Measurements from ENCODE around the gene ACTL7A. TPM values are rescaled to one million over a fixed set of nuclear protein-coding genes. Genes with fewer than 3 reads are reported as not detected.

The ACTL7A gene
- total RNA-seq, 4 donors from 2014 or later, result not detected

DNA sequence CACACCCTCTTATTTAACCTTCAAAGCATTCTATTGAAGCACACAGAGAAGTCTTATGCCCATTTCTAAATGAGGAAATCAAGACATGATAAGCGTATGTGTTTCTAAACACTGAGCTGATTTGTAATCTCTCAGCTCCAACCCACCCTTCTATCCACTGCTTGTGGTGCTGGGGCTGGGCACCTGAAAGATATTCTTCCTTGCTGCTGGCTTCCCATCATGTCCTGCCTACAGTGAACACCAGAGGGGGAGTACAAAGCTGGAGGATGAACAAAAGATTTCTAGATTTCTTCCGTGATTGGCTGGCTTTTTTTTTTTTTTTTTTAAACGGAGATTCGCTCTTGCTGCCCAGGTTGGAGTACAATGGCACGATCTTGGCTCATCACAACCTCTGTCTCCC is 14.4 kb downstream of the ACTL7A start:
- 97% methylated on average over 5 of the region's 5 CpGs for WGBS
- TF ChIP-seq, protein P1, sequence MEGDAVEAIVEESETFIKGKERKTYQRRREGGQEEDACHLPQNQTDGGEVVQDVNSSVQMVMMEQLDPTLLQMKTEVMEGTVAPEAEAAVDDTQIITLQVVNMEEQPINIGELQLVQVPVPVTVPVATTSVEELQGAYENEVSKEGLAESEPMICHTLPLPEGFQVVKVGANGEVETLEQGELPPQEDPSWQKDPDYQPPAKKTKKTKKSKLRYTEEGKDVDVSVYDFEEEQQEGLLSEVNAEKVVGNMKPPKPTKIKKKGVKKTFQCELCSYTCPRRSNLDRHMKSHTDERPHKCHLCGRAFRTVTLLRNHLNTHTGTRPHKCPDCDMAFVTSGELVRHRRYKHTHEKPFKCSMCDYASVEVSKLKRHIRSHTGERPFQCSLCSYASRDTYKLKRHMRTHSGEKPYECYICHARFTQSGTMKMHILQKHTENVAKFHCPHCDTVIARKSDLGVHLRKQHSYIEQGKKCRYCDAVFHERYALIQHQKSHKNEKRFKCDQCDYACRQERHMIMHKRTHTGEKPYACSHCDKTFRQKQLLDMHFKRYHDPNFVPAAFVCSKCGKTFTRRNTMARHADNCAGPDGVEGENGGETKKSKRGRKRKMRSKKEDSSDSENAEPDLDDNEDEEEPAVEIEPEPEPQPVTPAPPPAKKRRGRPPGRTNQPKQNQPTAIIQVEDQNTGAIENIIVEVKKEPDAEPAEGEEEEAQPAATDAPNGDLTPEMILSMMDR (IDR thresholded peaks at IDR 0.05), result no peak
- no peak for TF ChIP-seq POLR2A (IDR thresholded peaks at IDR 0.05)
- TF ChIP-seq POLR2AphosphoS5 (IDR thresholded peaks at IDR 0.05), result no peak
- no peak for TF ChIP-seq EP300 (IDR thresholded peaks at IDR 0.05)
- Histone ChIP-seq H3K27ac (no peak overlapping the region), H3K36me3 (peaks cover 89% of the 10 kb centered on the region), H3K4me1 (no peaks in the 10 kb centered on the region), H3K4me3 (no peak overlapping the region), H3K9me3 (no peaks in the 10 kb centered on the region), H3K27me3 (no peaks in the 10 kb centered on the region)
- DNase-seq (ENCODE audit: low spot score in 2 of 2), result no peak

DNA sequence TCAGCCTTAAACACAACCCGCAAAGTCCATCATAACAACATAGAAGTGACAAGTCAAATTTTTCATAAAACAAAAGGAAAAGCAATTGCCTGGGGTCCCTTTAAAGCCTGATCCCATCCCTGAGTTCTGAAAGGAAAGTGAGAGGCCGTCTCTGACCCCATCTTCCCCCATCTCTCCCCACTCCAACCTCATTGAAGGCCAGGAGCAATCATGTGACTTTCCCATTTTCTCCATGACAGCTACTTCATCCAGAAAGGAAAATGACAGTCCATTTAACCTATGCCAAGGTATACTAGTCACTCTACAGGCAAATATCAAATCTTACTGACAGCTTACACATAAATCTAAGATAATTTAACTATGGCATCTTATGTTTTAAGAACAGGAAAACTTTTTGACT is 15.5 kb downstream of the ACTL7A start:
- 95% methylated on average over 2 of the region's 2 CpGs for WGBS
- no peak overlapping the region for H3K27ac ChIP-seq
- H3K4me3 ChIP-seq, result no peak overlapping the region
- peaks cover 86% of the 10 kb centered on the region for H3K36me3 ChIP-seq
- TF ChIP-seq POLR2A (IDR thresholded peaks at IDR 0.05) (no peak), POLR2AphosphoS5 (IDR thresholded peaks at IDR 0.05) (no peak), EP300 (IDR thresholded peaks at IDR 0.05) (no peak)
- TF ChIP-seq, protein P1 (IDR thresholded peaks at IDR 0.05), result no peak
- DNase-seq (ENCODE audit: low spot score in 2 of 2), result no peak
- no peaks in the 10 kb centered on the region for H3K4me1 ChIP-seq
- no peaks in the 10 kb centered on the region for H3K27me3 ChIP-seq
- H3K9me3 ChIP-seq, result no peaks in the 10 kb centered on the region

DNA sequence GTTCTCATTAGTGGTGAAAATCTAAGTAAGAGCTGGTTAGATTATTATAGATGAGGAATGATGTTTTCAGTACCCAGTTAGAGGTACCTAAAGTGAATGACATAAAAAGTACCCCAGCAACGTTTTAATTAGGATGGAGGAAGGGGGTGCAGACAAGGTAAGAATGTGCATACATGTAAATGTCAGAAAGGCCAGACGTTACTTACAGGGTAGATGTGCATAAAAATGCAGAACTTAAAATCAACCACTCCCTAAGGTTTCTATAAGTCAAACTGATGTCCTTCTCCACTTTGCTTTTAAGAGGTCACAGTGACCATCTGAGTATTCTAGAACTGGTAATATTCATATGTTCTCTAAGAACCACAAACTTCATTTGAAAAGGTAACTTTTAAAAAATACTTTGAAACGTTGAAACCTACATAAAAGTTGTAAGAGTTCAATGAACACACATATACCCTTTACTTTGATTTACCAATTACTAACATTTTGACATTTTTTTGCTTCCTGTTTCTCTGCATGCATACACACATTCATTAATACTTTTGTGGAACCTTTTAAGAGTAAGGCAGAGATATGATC is 18.8 kb downstream of the ACTL7A start:
- Histone ChIP-seq H3K27ac (no peak overlapping the region), H3K36me3 (peaks cover 61% of the 10 kb centered on the region), H3K4me1 (peaks cover 2% of the 10 kb centered on the region), H3K9me3 (no peaks in the 10 kb centered on the region), H3K4me3 (no peak overlapping the region), H3K27me3 (no peaks in the 10 kb centered on the region)
- no peak for DNase-seq (ENCODE audit: low spot score in 2 of 2)
- 76% methylated on average over 3 of the region's 3 CpGs for WGBS
- TF ChIP-seq, protein P1 (IDR thresholded peaks at IDR 0.05), result no peak
- TF ChIP-seq POLR2AphosphoS5 (IDR thresholded peaks at IDR 0.05) (no peak), POLR2A (IDR thresholded peaks at IDR 0.05) (no peak), EP300 (IDR thresholded peaks at IDR 0.05) (no peak)

DNA sequence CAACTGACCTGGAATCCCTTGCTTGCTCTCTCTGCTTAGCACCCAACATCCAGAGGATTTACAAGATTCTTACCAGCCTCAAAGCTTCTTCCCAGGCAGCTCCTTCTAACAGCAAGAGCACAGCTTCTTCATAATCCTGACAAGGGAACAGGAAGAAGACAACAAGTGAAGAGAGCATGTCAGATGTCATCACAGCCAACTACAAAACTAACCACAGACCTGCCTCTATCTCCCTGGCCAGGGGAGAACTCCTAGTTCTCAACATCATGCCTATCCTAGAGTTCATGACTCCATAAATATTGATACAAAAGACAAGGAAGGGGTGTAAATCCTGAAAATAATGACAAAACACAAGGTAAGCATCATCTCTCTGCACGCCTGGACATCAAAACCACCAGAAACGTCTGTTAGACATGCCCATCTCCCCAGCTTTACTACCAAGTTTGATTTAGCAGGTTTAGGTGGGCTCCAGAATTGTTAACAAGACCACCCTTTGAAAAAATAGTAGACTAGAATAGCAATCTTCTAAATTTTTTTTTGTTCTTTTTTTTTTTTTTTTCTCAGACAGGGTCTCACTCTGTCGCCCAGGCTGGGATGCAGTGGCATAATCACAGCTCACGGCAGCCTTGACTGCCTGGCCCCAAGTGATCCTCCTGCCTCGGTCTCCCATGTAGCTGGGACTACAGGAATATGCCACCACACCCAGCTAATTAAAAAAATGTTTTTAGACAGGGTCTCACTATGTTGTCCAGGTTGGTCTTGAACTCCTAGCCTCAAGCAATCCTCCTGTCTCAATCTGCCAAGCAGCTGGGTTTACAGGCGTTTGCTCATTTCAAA is 20.2 kb downstream of the ACTL7A start:
- no peak for DNase-seq (ENCODE audit: low spot score in 2 of 2)
- Histone ChIP-seq H3K4me1 (peaks cover 6% of the 10 kb centered on the region), H3K4me3 (no peak overlapping the region), H3K36me3 (peaks cover 57% of the 10 kb centered on the region), H3K9me3 (no peaks in the 10 kb centered on the region), H3K27ac (no peak overlapping the region), H3K27me3 (no peaks in the 10 kb centered on the region)
- WGBS, result 95% methylated on average over 6 of the region's 6 CpGs
- TF ChIP-seq EP300 (IDR thresholded peaks at IDR 0.05) (no peak), POLR2AphosphoS5 (IDR thresholded peaks at IDR 0.05) (no peak), POLR2A (IDR thresholded peaks at IDR 0.05) (no peak)
- TF ChIP-seq, protein P1 (IDR thresholded peaks at IDR 0.05), result no peak

DNA sequence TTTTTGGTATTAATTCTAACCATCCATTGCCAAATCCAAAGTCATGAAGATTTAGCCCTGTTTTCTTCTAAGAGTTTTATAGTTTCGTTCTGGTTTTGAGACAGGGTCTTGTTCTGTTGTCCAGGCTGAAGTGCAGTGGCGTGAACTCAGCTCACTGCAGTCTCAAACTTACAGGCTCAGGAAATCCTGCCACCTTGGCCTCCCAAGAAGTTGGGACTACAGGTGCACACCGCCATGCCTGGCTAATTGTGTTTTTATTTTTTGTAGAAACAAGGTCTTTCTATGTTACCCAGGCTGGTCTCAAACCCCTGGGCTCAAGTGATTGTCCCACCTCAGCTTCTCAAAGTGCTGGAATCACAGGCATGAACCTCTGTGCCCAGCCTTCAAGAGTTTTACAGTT is 21.0 kb downstream of the ACTL7A start:
- H3K4me3 ChIP-seq, result no peak overlapping the region
- no peaks in the 10 kb centered on the region for H3K27me3 ChIP-seq
- no peaks in the 10 kb centered on the region for H3K9me3 ChIP-seq
- 98% methylated on average over 3 of the region's 3 CpGs for WGBS
- DNase-seq (ENCODE audit: low spot score in 2 of 2), result no peak
- TF ChIP-seq POLR2A (IDR thresholded peaks at IDR 0.05) (no peak), POLR2AphosphoS5 (IDR thresholded peaks at IDR 0.05) (no peak)
- no peak overlapping the region for H3K27ac ChIP-seq
- H3K4me1 ChIP-seq, result peaks cover 6% of the 10 kb centered on the region
- H3K36me3 ChIP-seq, result peaks cover 57% of the 10 kb centered on the region
